HG02588 (cell line): ENCODE measurements around the gene FBXO42.

Experiments
- ATAC-seq: cut with Tn5 transposase; IDR thresholded peaks from one replicate; pipeline ENCODE4 v1.9.1; 2021; ENCODE audit warnings: mild to moderate bottlenecking, moderate library complexity; ENCODE audit not compliant: unreplicated experiment

Gene FBXO42

GRCh38 chr1:16326833-16327404, 25.4 kb downstream of the FBXO42 start:
- no peak for ATAC-seq

- ATAC-seq = no peak
These were observed 27.8 kb downstream of the FBXO42 start for GRCh38 chr1:16324456-16324890.

GRCh38 chr1:16321176-16321867, 31.0 kb downstream of the FBXO42 start:
- no peak for ATAC-seq

GRCh38 chr1:16318555-16318954, 33.7 kb downstream of the FBXO42 start:
- ATAC-seq = no peak

- no peak for ATAC-seq
These were observed 36.8 kb downstream of the FBXO42 start for GRCh38 chr1:16315437-16315836.

GRCh38 chr1:16307222-16307621, 45.1 kb downstream of the FBXO42 start:
- ATAC-seq = no peak

- ATAC-seq = no peak
These were observed 49.3 kb downstream of the FBXO42 start for GRCh38 chr1:16302709-16303627.

GRCh38 chr1:16300436-16300835, 51.8 kb downstream of the FBXO42 start:
- ATAC-seq = no peak

GRCh38 chr1:16298653-16299052, 53.6 kb downstream of the FBXO42 start:
- ATAC-seq = no peak

- no peak for ATAC-seq
These were observed 55.6 kb downstream of the FBXO42 start for GRCh38 chr1:16296643-16297042.

GRCh38 chr1:16294219-16295212, 57.8 kb downstream of the FBXO42 start:
- ATAC-seq = no peak

GRCh38 chr1:16293538-16293937, 58.7 kb downstream of the FBXO42 start:
- ATAC-seq = no peak

- no peak for ATAC-seq
These were observed 59.5 kb downstream of the FBXO42 start for GRCh38 chr1:16292739-16293138.

- ATAC-seq = no peak
These were observed 62.3 kb downstream of the FBXO42 start for GRCh38 chr1:16289959-16290358.

GRCh38 chr1:16286122-16286521, 66.2 kb downstream of the FBXO42 start:
- ATAC-seq = no peak

- no peak for ATAC-seq
These were observed 70.5 kb downstream of the FBXO42 start for GRCh38 chr1:16281765-16282164.

- ATAC-seq = no peak
These were observed 73.1 kb downstream of the FBXO42 start for GRCh38 chr1:16279186-16279585.

- ATAC-seq = no peak
These were observed 75.8 kb downstream of the FBXO42 start for GRCh38 chr1:16276302-16277030.

GRCh38 chr1:16275591-16275990, 76.7 kb downstream of the FBXO42 start:
- no peak for ATAC-seq

GRCh38 chr1:16267690-16268180, 84.5 kb downstream of the FBXO42 start:
- no peak for ATAC-seq
